ENCODE measurements around the gene BAZ1B.

- no peak for TF ChIP-seq POLR2A (IDR thresholded peaks at IDR 0.05)
- no peak for TF ChIP-seq CTCF (IDR thresholded peaks at IDR 0.05)
These were observed 19.6 kb upstream of the BAZ1B start for GRCh38 chr7:73541722-73542121.

Data from breast epithelium (tissue), 3 donors.